Astrocyte (in vitro differentiated cells and primary cell): Measurements from ENCODE around the gene SPAG7.

Experiments used
- CTCF ChIP-seq: IDR thresholded peaks from 2 replicates; pipeline ENCODE4 v1.5.1; 2011; ENCODE audit warnings: low read depth, mild to moderate bottlenecking, inconsistent platforms, low read length, moderate library complexity; ENCODE audit not compliant: insufficient read depth
- EZH2 ChIP-seq: IDR thresholded peaks from 2 replicates; pipeline ENCODE4 v1.6.1; 2012; ENCODE audit warnings: mild to moderate bottlenecking, low read length, inconsistent platforms; ENCODE audit not compliant: insufficient read depth

DNA sequence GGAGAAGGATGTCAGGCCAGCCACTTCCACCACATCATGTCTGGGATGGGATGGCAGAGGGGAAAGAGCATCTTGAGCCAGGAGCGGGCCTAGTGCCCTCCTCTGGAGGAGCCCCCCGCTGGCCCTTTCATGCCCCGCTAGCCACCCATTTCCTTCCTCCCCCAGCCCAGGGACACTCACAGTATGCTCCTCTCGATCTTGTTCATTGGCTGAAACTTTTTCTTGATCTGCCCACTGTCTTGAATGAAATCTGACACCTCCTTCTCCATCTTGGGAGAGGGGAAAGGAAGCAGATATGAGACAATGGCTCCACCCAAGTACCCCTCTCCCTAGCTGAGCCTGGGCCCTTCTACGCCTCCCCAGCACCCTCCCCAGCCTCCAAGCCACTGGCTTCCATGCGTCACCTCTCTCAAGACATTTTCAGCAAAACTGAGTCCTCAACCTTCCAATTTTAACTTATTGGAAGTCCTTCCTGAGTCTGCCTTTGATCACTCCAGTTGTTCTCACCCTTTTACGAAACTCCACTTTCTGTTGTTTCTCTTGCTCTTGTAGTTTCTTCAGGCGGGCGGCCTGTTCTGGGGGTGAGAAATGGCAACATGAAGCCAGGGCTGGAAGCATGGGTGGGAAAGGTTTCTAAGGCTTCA, 7.2 kb downstream of the SPAG7 start:
- TF ChIP-seq CTCF (no peak), EZH2 (no peak)
